ENCODE data around the gene METTL1. TPM values are rescaled to one million over a fixed set of nuclear protein-coding genes. Genes with fewer than 3 reads are reported as not detected.

METTL1 gene
- total RNA-seq, 2 donors from 2014 or later: 1.5 to 8.5 TPM

DNA sequence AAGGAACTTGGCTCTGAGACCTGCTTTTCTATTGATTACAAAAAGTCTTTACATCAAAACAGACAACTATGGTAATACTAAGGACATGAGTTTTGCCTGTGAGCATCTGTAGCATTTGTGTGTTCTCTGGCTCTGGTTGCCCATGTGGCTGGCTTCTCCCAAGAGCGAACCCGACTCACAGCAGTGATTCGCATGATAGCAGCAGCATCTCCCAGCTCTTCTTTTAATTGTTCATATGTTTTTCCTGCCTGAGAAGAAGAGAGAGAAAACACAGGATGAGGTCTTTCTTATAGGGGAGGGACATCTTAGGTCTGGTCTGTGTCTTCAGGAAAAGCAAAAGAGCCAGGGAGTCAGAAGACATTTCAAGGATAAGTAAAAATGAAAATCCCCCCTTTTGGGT is 29.1 kb upstream of the METTL1 start:
- Histone ChIP-seq H3K36me3 (peaks cover 80% of the 10 kb centered on the region), H3K4me3 (no peak overlapping the region), H3K27ac (no peak overlapping the region), H3K4me1 (peaks cover 0 to 8% of the 10 kb centered on the region in 2 donors), H3K9me3 (no peaks in the 10 kb centered on the region), H3K27me3 (no peaks in the 10 kb centered on the region)
- no peak for DNase-seq (ENCODE audit: low spot score)
- TF ChIP-seq, protein P1, sequence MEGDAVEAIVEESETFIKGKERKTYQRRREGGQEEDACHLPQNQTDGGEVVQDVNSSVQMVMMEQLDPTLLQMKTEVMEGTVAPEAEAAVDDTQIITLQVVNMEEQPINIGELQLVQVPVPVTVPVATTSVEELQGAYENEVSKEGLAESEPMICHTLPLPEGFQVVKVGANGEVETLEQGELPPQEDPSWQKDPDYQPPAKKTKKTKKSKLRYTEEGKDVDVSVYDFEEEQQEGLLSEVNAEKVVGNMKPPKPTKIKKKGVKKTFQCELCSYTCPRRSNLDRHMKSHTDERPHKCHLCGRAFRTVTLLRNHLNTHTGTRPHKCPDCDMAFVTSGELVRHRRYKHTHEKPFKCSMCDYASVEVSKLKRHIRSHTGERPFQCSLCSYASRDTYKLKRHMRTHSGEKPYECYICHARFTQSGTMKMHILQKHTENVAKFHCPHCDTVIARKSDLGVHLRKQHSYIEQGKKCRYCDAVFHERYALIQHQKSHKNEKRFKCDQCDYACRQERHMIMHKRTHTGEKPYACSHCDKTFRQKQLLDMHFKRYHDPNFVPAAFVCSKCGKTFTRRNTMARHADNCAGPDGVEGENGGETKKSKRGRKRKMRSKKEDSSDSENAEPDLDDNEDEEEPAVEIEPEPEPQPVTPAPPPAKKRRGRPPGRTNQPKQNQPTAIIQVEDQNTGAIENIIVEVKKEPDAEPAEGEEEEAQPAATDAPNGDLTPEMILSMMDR (IDR thresholded peaks at IDR 0.05): no peak

DNA sequence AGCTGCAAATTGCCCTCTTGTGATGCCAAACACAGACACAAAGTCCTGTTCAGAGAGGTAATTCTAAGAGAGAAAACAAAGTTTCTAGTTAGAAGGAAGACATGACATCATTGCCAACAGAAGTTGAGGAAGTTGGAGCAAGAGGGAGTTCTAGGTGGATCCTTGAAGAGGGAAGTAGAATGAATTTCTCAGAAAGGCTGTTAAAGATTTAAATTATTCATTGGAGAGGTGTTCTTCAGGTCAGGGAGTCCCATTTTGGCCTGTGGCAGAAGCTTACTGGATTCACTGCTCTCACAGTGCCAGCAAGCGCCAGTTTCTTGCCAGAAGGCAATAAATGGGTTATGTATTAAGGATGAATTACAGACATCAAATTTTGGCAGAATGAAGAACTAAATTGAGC is 26.0 kb upstream of the METTL1 start:
- H3K4me1 ChIP-seq: no peaks in the 10 kb centered on the region
- no peaks in the 10 kb centered on the region for H3K9me3 ChIP-seq
- TF ChIP-seq, protein P1 (IDR thresholded peaks at IDR 0.05): no peak
- no peak overlapping the region for H3K27ac ChIP-seq
- peaks cover 81% of the 10 kb centered on the region for H3K36me3 ChIP-seq
- no peaks in the 10 kb centered on the region for H3K27me3 ChIP-seq
- H3K4me3 ChIP-seq: no peak overlapping the region
- DNase-seq (ENCODE audit: low spot score): no peak

DNA sequence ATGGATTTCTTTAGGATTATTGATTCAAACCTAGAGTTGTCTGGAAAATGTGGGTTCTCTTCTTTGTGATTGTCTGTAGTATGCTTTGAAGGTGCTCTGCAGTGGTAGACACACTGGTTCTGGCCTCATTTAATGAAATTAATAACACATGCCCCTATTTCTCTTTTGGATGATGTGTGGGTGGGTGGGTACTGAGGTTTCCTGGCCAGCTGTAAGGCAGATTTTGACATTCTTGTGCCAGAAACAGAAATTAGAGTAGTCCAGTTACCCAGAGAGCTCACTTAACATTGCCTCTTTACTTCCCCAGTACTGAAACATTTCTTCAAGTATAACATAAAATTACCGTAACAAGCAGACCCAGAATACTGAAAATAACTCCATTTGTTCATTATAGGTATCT is 25.1 kb upstream of the METTL1 start:
- no peaks in the 10 kb centered on the region for H3K27me3 ChIP-seq
- no peak overlapping the region for H3K4me3 ChIP-seq
- no peaks in the 10 kb centered on the region for H3K4me1 ChIP-seq
- no peaks in the 10 kb centered on the region for H3K9me3 ChIP-seq
- H3K27ac ChIP-seq: no peak overlapping the region
- DNase-seq (ENCODE audit: low spot score): no peak
- TF ChIP-seq, protein P1 (IDR thresholded peaks at IDR 0.05): no peak
- peaks cover 81% of the 10 kb centered on the region for H3K36me3 ChIP-seq

DNA sequence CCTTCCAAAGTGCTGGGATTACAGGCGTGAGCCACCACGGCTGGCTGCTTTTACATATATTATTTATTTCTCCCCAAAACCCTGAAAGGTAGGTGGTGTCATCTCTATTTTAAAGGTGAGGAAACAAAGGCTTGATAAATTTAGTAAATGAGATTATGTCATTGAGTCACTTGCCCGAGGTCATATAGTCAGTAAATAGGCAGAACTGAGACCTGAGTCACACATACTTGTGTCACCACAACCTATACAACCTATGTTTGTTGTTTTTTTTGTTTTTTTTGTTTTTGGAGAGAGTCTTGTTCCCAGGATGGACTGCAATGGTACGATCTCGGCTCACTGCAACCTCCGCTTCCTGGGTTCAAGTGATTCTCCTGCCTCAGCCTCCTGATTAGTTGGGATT is 23.4 kb upstream of the METTL1 start:
- Histone ChIP-seq H3K27ac (no peak overlapping the region), H3K4me3 (no peak overlapping the region), H3K9me3 (no peaks in the 10 kb centered on the region), H3K36me3 (peaks cover 70% of the 10 kb centered on the region), H3K4me1 (no peaks in the 10 kb centered on the region), H3K27me3 (no peaks in the 10 kb centered on the region)
- no peak for DNase-seq (ENCODE audit: low spot score)
- TF ChIP-seq, protein P1 (IDR thresholded peaks at IDR 0.05): no peak

DNA sequence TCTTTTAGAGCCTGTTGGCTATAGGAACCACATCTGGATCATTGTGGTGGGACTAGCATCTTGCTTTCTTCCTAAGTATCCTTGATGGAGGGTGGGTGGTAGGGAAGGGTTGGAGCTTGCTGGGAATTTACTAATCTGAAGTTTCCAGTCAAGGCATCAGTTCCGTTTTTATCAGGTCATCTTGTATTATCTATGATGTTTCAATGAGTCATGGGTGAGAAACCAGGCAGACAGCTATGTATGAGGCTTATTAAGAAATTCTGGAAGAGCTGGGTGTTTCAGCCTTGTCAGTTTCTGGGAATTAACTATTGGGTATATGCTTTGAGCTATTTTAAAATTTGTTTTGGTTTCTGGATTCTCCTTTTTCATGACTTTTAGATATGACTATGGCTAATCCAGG is 22.0 kb upstream of the METTL1 start:
- Histone ChIP-seq H3K4me3 (no peak overlapping the region), H3K9me3 (no peaks in the 10 kb centered on the region), H3K27ac (no peak overlapping the region), H3K36me3 (peaks cover 66% of the 10 kb centered on the region), H3K27me3 (no peaks in the 10 kb centered on the region), H3K4me1 (no peaks in the 10 kb centered on the region)
- TF ChIP-seq, protein P1 (IDR thresholded peaks at IDR 0.05): no peak
- DNase-seq (ENCODE audit: low spot score): no peak

GRCh38 chr12:57783861-57784260 is 12.0 kb upstream of the METTL1 start:
- Histone ChIP-seq H3K9me3 (no peaks in the 10 kb centered on the region), H3K36me3 (peaks cover 41% of the 10 kb centered on the region), H3K4me3 (no peak overlapping the region), H3K27ac (no peak overlapping the region), H3K27me3 (no peaks in the 10 kb centered on the region), H3K4me1 (peaks cover 0 to 16% of the 10 kb centered on the region in 2 donors)
- TF ChIP-seq, protein P1 (IDR thresholded peaks at IDR 0.05): no peak
- DNase-seq (ENCODE audit: low spot score): no peak
